Measurements from ENCODE around the gene WDFY4. TPM values are rescaled to one million over a fixed set of nuclear protein-coding genes. Genes with fewer than 3 reads are reported as not detected.

The WDFY4 gene
- total RNA-seq, 1 experiment from 2014 or later, result not detected

GRCh38 chr10:48884179-48885045 is 199.7 kb downstream of the WDFY4 start:
- H3K23me2 ChIP-seq (ENCODE audit: insufficient read length, low read depth, low read length, poor library complexity, severe bottlenecking), result no peaks in the 10 kb centered on the region
- DNase-seq, result no peak
- H2AFZ ChIP-seq (ENCODE audit: low read length), result no peak overlapping the region
- no peaks in the 10 kb centered on the region for H4K20me1 ChIP-seq (ENCODE audit: control insufficient read depth, insufficient read depth, insufficient read length)
- H3K9me3 Mint-ChIP-seq, result peaks cover 0 to 4% of the 10 kb centered on the region in 2 experiments; a peak in 2 of 5 replicates
- no peak overlapping the region for H3K27ac ChIP-seq (ENCODE audit: insufficient read length, low read depth, low read length)
- TF ChIP-seq, protein P1, sequence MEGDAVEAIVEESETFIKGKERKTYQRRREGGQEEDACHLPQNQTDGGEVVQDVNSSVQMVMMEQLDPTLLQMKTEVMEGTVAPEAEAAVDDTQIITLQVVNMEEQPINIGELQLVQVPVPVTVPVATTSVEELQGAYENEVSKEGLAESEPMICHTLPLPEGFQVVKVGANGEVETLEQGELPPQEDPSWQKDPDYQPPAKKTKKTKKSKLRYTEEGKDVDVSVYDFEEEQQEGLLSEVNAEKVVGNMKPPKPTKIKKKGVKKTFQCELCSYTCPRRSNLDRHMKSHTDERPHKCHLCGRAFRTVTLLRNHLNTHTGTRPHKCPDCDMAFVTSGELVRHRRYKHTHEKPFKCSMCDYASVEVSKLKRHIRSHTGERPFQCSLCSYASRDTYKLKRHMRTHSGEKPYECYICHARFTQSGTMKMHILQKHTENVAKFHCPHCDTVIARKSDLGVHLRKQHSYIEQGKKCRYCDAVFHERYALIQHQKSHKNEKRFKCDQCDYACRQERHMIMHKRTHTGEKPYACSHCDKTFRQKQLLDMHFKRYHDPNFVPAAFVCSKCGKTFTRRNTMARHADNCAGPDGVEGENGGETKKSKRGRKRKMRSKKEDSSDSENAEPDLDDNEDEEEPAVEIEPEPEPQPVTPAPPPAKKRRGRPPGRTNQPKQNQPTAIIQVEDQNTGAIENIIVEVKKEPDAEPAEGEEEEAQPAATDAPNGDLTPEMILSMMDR (conservative IDR thresholded peaks at IDR 0.05), result no peak
- no peaks in the 10 kb centered on the region for H3K79me1 ChIP-seq (ENCODE audit: insufficient read depth, low read depth, low read length, poor library complexity, severe bottlenecking)
- peaks cover 3 to 9% of the 10 kb centered on the region in 2 experiments; a peak in 3 of 4 replicates for H3K4me1 Mint-ChIP-seq
- H4K8ac ChIP-seq (replicated peaks; ENCODE audit: insufficient read length, low read depth, low read length), result no peak overlapping the region
- no peak overlapping the region for H3K4ac ChIP-seq (ENCODE audit: low read depth, low read length)
- no peak overlapping the region for H3T11ph ChIP-seq (ENCODE audit: low read length)
- no CpG with 5 or more reads among the region's 9 CpGs for WGBS (ENCODE audit: extremely low coverage, insufficient read length, low lambda C conversion rate)
- no peak overlapping the region for H4K91ac ChIP-seq (ENCODE audit: insufficient read length, low read depth, low read length)
- no peak overlapping the region for H2BK120ac ChIP-seq (ENCODE audit: low read depth, low read length, poor library complexity, severe bottlenecking)
- no peak overlapping the region for H2BK12ac ChIP-seq (ENCODE audit: insufficient read length, low read depth, low read length)
- H3K4me2 ChIP-seq (ENCODE audit: insufficient read depth, insufficient read length, low read length), result no peak overlapping the region
- H3K79me2 ChIP-seq (ENCODE audit: insufficient read depth, low read length), result no peaks in the 10 kb centered on the region
- H3K36me3 Mint-ChIP-seq (ENCODE audit: insufficient read depth in 1 of 3, low read depth in 3 of 3), result no peaks in the 10 kb centered on the region; a peak in 2 of 7 replicates
- H4K5ac ChIP-seq (ENCODE audit: insufficient read length, low read depth, low read length), result no peak overlapping the region
- H3K4me3 Mint-ChIP-seq, result no peak overlapping the region
- H3K23ac ChIP-seq (ENCODE audit: insufficient read length, low read depth, low read length), result no peak overlapping the region
- H3K14ac ChIP-seq (ENCODE audit: insufficient read depth, low read length), result no peak overlapping the region
- H3K27ac Mint-ChIP-seq, result no peak overlapping the region
- H2AK5ac ChIP-seq (ENCODE audit: insufficient read length, low read length), result no peak overlapping the region
- no peak overlapping the region for H3K9ac ChIP-seq (ENCODE audit: extremely low read depth, insufficient read length, low read length)
- H2BK5ac ChIP-seq (ENCODE audit: insufficient read length, low read length), result no peak overlapping the region
- H3K56ac ChIP-seq (ENCODE audit: insufficient read length, low read depth, low read length), result no peak overlapping the region
- no peak overlapping the region for H2BK20ac ChIP-seq (ENCODE audit: low read depth, low read length, poor library complexity, severe bottlenecking)
- H2BK15ac ChIP-seq (ENCODE audit: low read depth, low read length), result no peak overlapping the region
- peaks cover 3% of the 10 kb centered on the region; the same call in 1 of the 2 replicates for H3K4me1 ChIP-seq (ENCODE audit: insufficient read depth, low read length)
- H3K9me3 ChIP-seq (ENCODE audit: control insufficient read depth, low read depth, low read length), result no peaks in the 10 kb centered on the region
- no peaks in the 10 kb centered on the region for H3K27me3 ChIP-seq (ENCODE audit: insufficient read depth, low read length)
- no peaks in the 10 kb centered on the region; the same call in 1 of the 2 replicates for H3K27me3 Mint-ChIP-seq (ENCODE audit: low read depth)
- H3K18ac ChIP-seq (ENCODE audit: insufficient read length, low read depth, low read length), result no peak overlapping the region

Data from H9 (cell line).